ENCODE measurements around the gene FAM107B. TPM values are rescaled to one million over a fixed set of nuclear protein-coding genes. Genes with fewer than 3 reads are reported as not detected.

Gene FAM107B
- total and polyA plus RNA-seq, 12 donors: 16.0 to 81.7 (median 50.5) TPM

- TF ChIP-seq POLR2A (IDR thresholded peaks at IDR 0.05) (no peak), CTCF (IDR thresholded peaks at IDR 0.05) (no peak)
- no peaks in the 10 kb centered on the region for H3K27me3 ChIP-seq
- DNase-seq: no peak
- H3K4me1 ChIP-seq (replicated peaks in 1 of 2): no peaks in the 10 kb centered on the region
- intact Hi-C loops (cut with DNase I): no loop called here
- H3K27ac ChIP-seq: no peak overlapping the region
- 46 to 68% (median 66%) methylated on average over 1 of the region's 1 CpG for WGBS, 4 donors
- no peak overlapping the region for H3K4me3 ChIP-seq
- H3K9me3 ChIP-seq (replicated peaks in 1 of 3): no peaks in the 10 kb centered on the region
- no peaks in the 10 kb centered on the region for H3K36me3 ChIP-seq (replicated peaks in 1 of 2)
Observed at GRCh38 chr10:14727924-14728323, 46.8 kb downstream of the FAM107B start.

- intact Hi-C loops (cut with DNase I): no loop called here
Observed at GRCh38 chr10:14727465-14727864, 47.2 kb downstream of the FAM107B start.

GRCh38 chr10:14724931-14725330, 49.8 kb downstream of the FAM107B start:
- no peak overlapping the region for H3K27ac ChIP-seq
- H3K4me1 ChIP-seq (replicated peaks in 1 of 2): no peaks in the 10 kb centered on the region
- H3K9me3 ChIP-seq (replicated peaks in 1 of 3): no peaks in the 10 kb centered on the region
- H3K36me3 ChIP-seq (replicated peaks in 1 of 2): no peaks in the 10 kb centered on the region
- WGBS, 4 donors: 78 to 89% (median 89%) methylated on average over 2 of the region's 2 CpGs
- DNase-seq: no peak
- no peaks in the 10 kb centered on the region for H3K27me3 ChIP-seq
- intact Hi-C loops (cut with DNase I): no loop called here
- no peak overlapping the region for H3K4me3 ChIP-seq
- TF ChIP-seq POLR2A (IDR thresholded peaks at IDR 0.05) (no peak), CTCF (IDR thresholded peaks at IDR 0.05) (no peak)

More at GRCh38 chr10:14727465-14727864, 47.2 kb downstream of the FAM107B start:
- WGBS, 4 donors: 52 to 75% (median 66%) methylated on average over 1 of the region's 1 CpG
- Histone ChIP-seq H3K27me3 (no peaks in the 10 kb centered on the region), H3K9me3 (replicated peaks in 1 of 3) (no peaks in the 10 kb centered on the region), H3K36me3 (replicated peaks in 1 of 2) (no peaks in the 10 kb centered on the region), H3K27ac (no peak overlapping the region), H3K4me3 (no peak overlapping the region), H3K4me1 (replicated peaks in 1 of 2) (no peaks in the 10 kb centered on the region)
- DNase-seq: no peak
- TF ChIP-seq CTCF (IDR thresholded peaks at IDR 0.05): no peak
- no peak for TF ChIP-seq POLR2A (IDR thresholded peaks at IDR 0.05)

- no peak for TF ChIP-seq CTCF (IDR thresholded peaks at IDR 0.05)
- no peak for TF ChIP-seq POLR2A (IDR thresholded peaks at IDR 0.05)
- Histone ChIP-seq H3K4me3 (no peak overlapping the region), H3K9me3 (replicated peaks in 1 of 3) (no peaks in the 10 kb centered on the region), H3K27me3 (no peaks in the 10 kb centered on the region), H3K27ac (no peak overlapping the region), H3K4me1 (replicated peaks in 1 of 2) (no peaks in the 10 kb centered on the region), H3K36me3 (replicated peaks in 1 of 2) (no peaks in the 10 kb centered on the region)
- intact Hi-C loops (cut with DNase I): no loop called here
- DNase-seq: no peak
- 75 to 79% (median 76%) methylated on average over 5 of the region's 5 CpGs for WGBS, 4 donors
Observed at GRCh38 chr10:14723052-14723689, 51.5 kb downstream of the FAM107B start.

Data from adrenal gland (tissue), 12 donors.